ENCODE data around the gene NCEH1.
"Not testable (repeated sequence)": the region's sequence is repeated elsewhere in the genome, so short reads cannot be mapped to it uniquely, and the experiment has no call there.

Gene NCEH1

GRCh38 chr3:172606021-172606420 is 104.8 kb downstream of the NCEH1 start:
- no peak for DNase-seq

GRCh38 chr3:172604895-172605646 is 105.8 kb downstream of the NCEH1 start:
- no peak for DNase-seq

GRCh38 chr3:172601066-172601832 is 109.6 kb downstream of the NCEH1 start:
- DNase-seq: no peak

GRCh38 chr3:172600644-172601065 is 110.2 kb downstream of the NCEH1 start:
- DNase-seq: no peak

GRCh38 chr3:172598904-172599303 is 112.0 kb downstream of the NCEH1 start:
- DNase-seq: no peak

GRCh38 chr3:172596394-172596706 is 114.5 kb downstream of the NCEH1 start:
- no peak for DNase-seq

GRCh38 chr3:172595664-172596393 is 115.0 kb downstream of the NCEH1 start:
- DNase-seq: peak; percentile 23

GRCh38 chr3:172594900-172595663 is 115.8 kb downstream of the NCEH1 start:
- not testable (repeated sequence) for DNase-seq

- no peak for DNase-seq
Measured at GRCh38 chr3:172592898-172593669, 117.8 kb downstream of the NCEH1 start.

GRCh38 chr3:172591876-172592771 is 118.7 kb downstream of the NCEH1 start:
- no peak for DNase-seq

GRCh38 chr3:172591125-172591605 is 119.7 kb downstream of the NCEH1 start:
- DNase-seq: no peak

- no peak for DNase-seq
Measured at GRCh38 chr3:172586436-172586835, 124.4 kb downstream of the NCEH1 start.

- no peak for DNase-seq
Measured at GRCh38 chr3:172585954-172586353, 124.9 kb downstream of the NCEH1 start.

- no peak for DNase-seq
Measured at GRCh38 chr3:172582712-172583111, 128.2 kb downstream of the NCEH1 start.

GRCh38 chr3:172581757-172582166 is 129.1 kb downstream of the NCEH1 start:
- no peak for DNase-seq

GRCh38 chr3:172580680-172581401 is 130.0 kb downstream of the NCEH1 start:
- DNase-seq: no peak

Measured in NCI-H1092 treated with DMSO at 0.1 percent for 48 hours (cell line).